ENCODE data around the gene FRMPD3.

The FRMPD3 gene

GRCh38 chrX:107448998-107449835 lies at the start of gene FRMPD3:
TSS of gene FRMPD3 (plus strand) at chrX:107449652. CDS start at chrX:107526589, 76,937 bp downstream.
- no peak within 1 kb of the TSS for H3K9ac ChIP-seq (ENCODE audit: insufficient read length)
- TF ChIP-seq FOXP2 (optimal IDR thresholded peaks at IDR 0.05; ENCODE audit: control extremely low read depth, extremely low read length, insufficient read depth), result no peak
- no peak for TF ChIP-seq POLR2AphosphoS5 (IDR thresholded peaks at IDR 0.05; ENCODE audit: borderline replicate concordance, low read depth, low read length)
- TF ChIP-seq EZH2 (IDR thresholded peaks at IDR 0.05), result no peak
- no peak for DNase-seq (ENCODE audit: low read depth, low spot score)
- no peaks in the 10 kb centered on the region for H3K36me3 ChIP-seq (ENCODE audit: insufficient read depth, low read length)
- no peaks in the 10 kb centered on the region for H3K9me3 ChIP-seq (ENCODE audit: low read depth, low read length)
- no peak within 1 kb of the TSS for H3K27ac ChIP-seq
- peak within 1 kb of the TSS; percentile 65 for H3K4me3 ChIP-seq

GRCh38 chrX:107420571-107420970 lies 28.9 kb upstream of the FRMPD3 start:
- TF ChIP-seq POLR2AphosphoS5 (IDR thresholded peaks at IDR 0.05; ENCODE audit: borderline replicate concordance, low read depth, low read length), result no peak
- TF ChIP-seq EZH2 (IDR thresholded peaks at IDR 0.05), result no peak
- TF ChIP-seq FOXP2 (optimal IDR thresholded peaks at IDR 0.05; ENCODE audit: control extremely low read depth, extremely low read length, insufficient read depth), result no peak
- Histone ChIP-seq H3K27ac (no peak overlapping the region), H3K9ac (ENCODE audit: insufficient read length) (no peak overlapping the region), H3K4me3 (no peak overlapping the region), H3K36me3 (ENCODE audit: insufficient read depth, low read length) (no peaks in the 10 kb centered on the region), H3K9me3 (ENCODE audit: low read depth, low read length) (no peaks in the 10 kb centered on the region)
- no peak for DNase-seq (ENCODE audit: low read depth, low spot score)

- Histone ChIP-seq H3K9me3 (ENCODE audit: low read depth, low read length) (no peaks in the 10 kb centered on the region), H3K27ac (no peak overlapping the region), H3K4me3 (no peak overlapping the region), H3K36me3 (ENCODE audit: insufficient read depth, low read length) (no peaks in the 10 kb centered on the region), H3K9ac (ENCODE audit: insufficient read length) (no peak overlapping the region)
- no peak for DNase-seq (ENCODE audit: low read depth, low spot score)
- TF ChIP-seq EZH2 (IDR thresholded peaks at IDR 0.05), result no peak
- TF ChIP-seq POLR2AphosphoS5 (IDR thresholded peaks at IDR 0.05; ENCODE audit: borderline replicate concordance, low read depth, low read length), result no peak
- TF ChIP-seq FOXP2 (optimal IDR thresholded peaks at IDR 0.05; ENCODE audit: control extremely low read depth, extremely low read length, insufficient read depth), result no peak
These were observed 28.1 kb upstream of the FRMPD3 start for GRCh38 chrX:107421337-107421861.

GRCh38 chrX:107429090-107429489 lies 20.4 kb upstream of the FRMPD3 start:
- DNase-seq (ENCODE audit: low read depth, low spot score), result no peak
- Histone ChIP-seq H3K4me3 (no peak overlapping the region), H3K9ac (ENCODE audit: insufficient read length) (no peak overlapping the region), H3K9me3 (ENCODE audit: low read depth, low read length) (no peaks in the 10 kb centered on the region), H3K27ac (no peak overlapping the region), H3K36me3 (ENCODE audit: insufficient read depth, low read length) (no peaks in the 10 kb centered on the region)
- TF ChIP-seq POLR2AphosphoS5 (IDR thresholded peaks at IDR 0.05; ENCODE audit: borderline replicate concordance, low read depth, low read length), result no peak

GRCh38 chrX:107440187-107440586 lies 9.3 kb upstream of the FRMPD3 start:
- TF ChIP-seq FOXP2 (optimal IDR thresholded peaks at IDR 0.05; ENCODE audit: control extremely low read depth, extremely low read length, insufficient read depth) (no peak), POLR2AphosphoS5 (IDR thresholded peaks at IDR 0.05; ENCODE audit: borderline replicate concordance, low read depth, low read length) (no peak), EZH2 (IDR thresholded peaks at IDR 0.05) (no peak)
- H3K27ac ChIP-seq, result no peak overlapping the region
- no peaks in the 10 kb centered on the region for H3K9me3 ChIP-seq (ENCODE audit: low read depth, low read length)
- no peak for DNase-seq (ENCODE audit: low read depth, low spot score)
- H3K9ac ChIP-seq (ENCODE audit: insufficient read length), result no peak overlapping the region
- no peaks in the 10 kb centered on the region for H3K36me3 ChIP-seq (ENCODE audit: insufficient read depth, low read length)
- no peak overlapping the region for H3K4me3 ChIP-seq

- Histone ChIP-seq H3K9me3 (ENCODE audit: low read depth, low read length) (no peaks in the 10 kb centered on the region), H3K36me3 (ENCODE audit: insufficient read depth, low read length) (no peaks in the 10 kb centered on the region), H3K9ac (ENCODE audit: insufficient read length) (no peak overlapping the region), H3K4me3 (no peak overlapping the region), H3K27ac (no peak overlapping the region)
- DNase-seq (ENCODE audit: low read depth, low spot score), result no peak
- TF ChIP-seq POLR2AphosphoS5 (IDR thresholded peaks at IDR 0.05; ENCODE audit: borderline replicate concordance, low read depth, low read length), result no peak
- no peak for TF ChIP-seq FOXP2 (optimal IDR thresholded peaks at IDR 0.05; ENCODE audit: control extremely low read depth, extremely low read length, insufficient read depth)
- TF ChIP-seq EZH2 (IDR thresholded peaks at IDR 0.05), result no peak
These were observed 8.8 kb upstream of the FRMPD3 start for GRCh38 chrX:107440692-107441091.

- Histone ChIP-seq H3K36me3 (ENCODE audit: insufficient read depth, low read length) (no peaks in the 10 kb centered on the region), H3K9me3 (ENCODE audit: low read depth, low read length) (no peaks in the 10 kb centered on the region), H3K27ac (no peak overlapping the region), H3K4me3 (no peak overlapping the region), H3K9ac (ENCODE audit: insufficient read length) (no peak overlapping the region)
- TF ChIP-seq EZH2 (IDR thresholded peaks at IDR 0.05) (no peak), FOXP2 (optimal IDR thresholded peaks at IDR 0.05; ENCODE audit: control extremely low read depth, extremely low read length, insufficient read depth) (no peak), POLR2AphosphoS5 (IDR thresholded peaks at IDR 0.05; ENCODE audit: borderline replicate concordance, low read depth, low read length) (no peak)
- no peak for DNase-seq (ENCODE audit: low read depth, low spot score)
These were observed 6.4 kb upstream of the FRMPD3 start for GRCh38 chrX:107442914-107443527.

GRCh38 chrX:107445146-107445545 lies 4.3 kb upstream of the FRMPD3 start:
- H3K36me3 ChIP-seq (ENCODE audit: insufficient read depth, low read length), result no peaks in the 10 kb centered on the region
- DNase-seq (ENCODE audit: low read depth, low spot score), result no peak
- no peak overlapping the region for H3K4me3 ChIP-seq
- TF ChIP-seq EZH2 (IDR thresholded peaks at IDR 0.05) (no peak), FOXP2 (optimal IDR thresholded peaks at IDR 0.05; ENCODE audit: control extremely low read depth, extremely low read length, insufficient read depth) (no peak), POLR2AphosphoS5 (IDR thresholded peaks at IDR 0.05; ENCODE audit: borderline replicate concordance, low read depth, low read length) (no peak)
- H3K9ac ChIP-seq (ENCODE audit: insufficient read length), result no peak overlapping the region
- H3K9me3 ChIP-seq (ENCODE audit: low read depth, low read length), result no peaks in the 10 kb centered on the region
- no peak overlapping the region for H3K27ac ChIP-seq

All from SK-N-MC (cell line).